Muscle of back (tissue), 13 donors: ENCODE data around the gene OR2T33. TPM values are rescaled to one million over a fixed set of nuclear protein-coding genes. Genes with fewer than 3 reads are reported as not detected.
"Not testable (repeated sequence)": the region's sequence is repeated elsewhere in the genome, so short reads cannot be mapped to it uniquely, and the experiment has no call there.

Experiments
- DNase-seq, 3 donors: peaks; one replicate each; pipeline versions ENCODE4 v3.0.0 to v3.0.0-alpha.2; 2013
- long read RNA-seq, 9 donors: transcript quantifications; one replicate each; lab custom pipeline, GENCODE V29; 2026
- polyA plus RNA-seq, 10 donors: library from polyadenylated mRNA; unstranded; fragments of 120-200 nt; gene quantifications; one replicate each; pipeline ENCODE4 v1.2.1, GENCODE V29; 2013; ENCODE audit not compliant: insufficient read length in 10 of 10

OR2T33 gene
- not detected for polyA plus RNA-seq
- long read RNA-seq, donor 1 = 0 reads
- long read RNA-seq, donor 2 = 0 reads
- long read RNA-seq, donor 3 = 0 reads
- long read RNA-seq, donor 4 = 0 reads
- long read RNA-seq, donor 5 = 0 reads
- long read RNA-seq, donor 6 = 0 reads
- long read RNA-seq, donor 7 = 0 reads
- long read RNA-seq, donor 8 = 0 reads
- long read RNA-seq, donor 9 = 0 reads

- no peak for DNase-seq
These were observed at the start of gene OR2T33 for GRCh38 chr1:248277876-248278275. OR2T33 (minus strand) TSS chr1:248277976; CDS start chr1:248273814, 4,162 bp downstream.

DNA sequence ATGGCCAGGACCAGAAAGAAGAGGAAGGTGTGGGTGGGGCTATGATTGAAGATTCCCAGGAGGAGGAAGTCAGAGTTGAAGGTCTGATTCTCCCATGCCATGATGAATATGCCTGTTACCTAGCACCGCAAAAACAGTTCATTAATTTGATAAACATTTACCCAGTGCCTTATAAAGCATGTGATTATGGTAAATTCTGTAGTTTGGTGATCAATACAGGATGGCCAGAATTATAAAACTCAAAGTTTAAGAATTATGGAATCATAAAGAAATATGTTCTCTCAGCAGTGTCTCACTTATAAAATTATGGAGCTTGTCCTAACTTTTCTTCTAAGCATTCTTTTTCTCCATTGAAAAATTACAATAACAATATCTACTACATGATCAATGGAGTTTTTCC lies 46.7 kb upstream of the OR2T33 start, which contains the start of gene OR2M7:
Gene OR2M7, minus strand, starts transcription at position 101 of the 400 bp plus-strand sequence. Its CDS starts 0 bp downstream, at position 101.
- no peak for DNase-seq

DNA sequence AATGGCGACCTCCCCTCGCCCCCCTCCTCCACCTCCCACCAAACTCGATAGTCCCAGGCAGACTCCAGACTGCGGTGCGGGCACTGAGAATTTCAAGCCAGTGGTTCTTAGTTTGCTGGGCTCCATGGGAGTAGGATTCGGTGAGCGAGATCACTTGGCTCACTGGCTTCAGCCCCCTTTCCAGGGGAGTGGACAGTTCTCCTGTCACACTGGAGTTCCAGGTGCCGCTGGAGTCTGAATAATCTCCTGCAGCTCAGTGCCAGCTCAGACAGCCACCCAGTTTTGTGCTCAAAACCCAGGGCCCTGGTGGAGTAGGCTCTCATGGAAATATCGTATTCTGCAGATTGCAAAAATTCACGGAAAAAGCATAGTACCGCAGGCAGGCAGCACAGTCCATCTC lies 39.0 kb upstream of the OR2T33 start:
- no peak for DNase-seq

DNA sequence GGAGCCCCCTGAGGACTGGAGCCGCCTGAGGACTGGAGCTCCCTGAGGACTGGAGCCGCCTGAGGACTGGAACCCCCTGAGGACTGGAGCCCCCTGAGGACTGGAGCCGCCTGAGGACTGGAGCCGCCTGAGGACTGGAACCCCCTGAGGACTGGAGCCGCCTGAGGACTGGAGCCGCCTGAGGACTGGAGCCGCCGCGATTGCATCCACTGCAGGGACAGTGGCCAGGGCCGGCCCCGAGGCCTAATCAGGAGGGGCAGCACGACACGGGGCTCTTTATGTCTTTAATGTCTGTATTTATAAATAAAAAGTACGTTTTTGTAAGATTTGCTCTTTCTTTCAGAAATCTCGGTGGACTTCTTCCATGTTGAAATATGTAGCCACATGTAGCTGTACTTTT lies 29.0 kb upstream of the OR2T33 start:
- not testable (repeated sequence) for DNase-seq

- DNase-seq = no peak
These were observed 28.3 kb upstream of the OR2T33 start for GRCh38 chr1:248306103-248306502.

- DNase-seq = not testable (repeated sequence)
These were observed 27.9 kb upstream of the OR2T33 start for GRCh38 chr1:248305672-248306071.

- DNase-seq = no peak
These were observed 25.5 kb upstream of the OR2T33 start, which contains the start of gene OR2T12 for GRCh38 chr1:248303324-248303723. OR2T12 (minus strand) TSS chr1:248303424; CDS start chr1:248295578, 7,846 bp downstream.

DNA sequence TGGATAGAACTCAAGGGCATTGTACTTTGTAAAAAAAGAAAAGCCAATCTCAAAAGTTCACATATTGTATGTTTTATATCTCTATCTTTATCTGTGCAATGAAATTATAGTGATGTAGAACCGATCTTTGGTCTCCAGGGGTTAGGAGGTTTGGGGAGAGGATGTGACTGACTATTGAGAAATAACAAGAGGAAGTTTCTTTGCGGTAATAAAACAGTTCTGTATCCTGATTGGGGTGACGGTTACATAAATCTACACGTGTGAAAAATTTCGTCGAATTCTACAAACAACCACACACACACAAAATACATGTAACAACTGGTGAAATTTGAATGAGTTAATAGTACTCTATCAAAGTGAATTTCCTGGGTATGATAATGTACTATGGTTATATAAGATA lies 10.6 kb upstream of the OR2T33 start:
- DNase-seq = no peak

GRCh38 chr1:248273225-248273624 lies 4.6 kb downstream of the OR2T33 start:
- not testable (repeated sequence) for DNase-seq

GRCh38 chr1:248268178-248268577 lies 9.6 kb downstream of the OR2T33 start:
- DNase-seq = no peak

- not testable (repeated sequence) for DNase-seq
These were observed 18.5 kb downstream of the OR2T33 start for GRCh38 chr1:248259309-248259708.

- no peak for DNase-seq
These were observed 34.6 kb downstream of the OR2T33 start for GRCh38 chr1:248243204-248243603.

DNA sequence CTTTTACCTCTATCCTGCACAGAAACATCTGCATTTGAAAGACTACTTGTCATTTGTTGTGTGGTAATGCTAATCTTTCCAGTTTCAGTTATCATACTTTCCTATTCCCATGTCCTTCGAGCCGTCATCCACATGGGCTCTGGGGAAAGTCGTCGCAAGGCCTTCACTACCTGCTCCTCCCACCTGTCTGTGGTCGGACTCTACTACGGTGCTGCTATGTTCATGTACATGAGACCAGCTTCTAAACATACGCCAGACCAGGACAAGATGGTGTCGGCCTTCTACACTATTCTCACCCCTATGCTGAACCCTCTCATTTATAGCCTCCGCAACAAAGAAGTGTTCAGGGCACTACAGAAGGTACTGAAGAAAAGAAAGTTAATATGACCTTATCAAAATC lies 38.3 kb downstream of the OR2T33 start:
- no peak for DNase-seq

GRCh38 chr1:248231117-248231516 lies 46.7 kb downstream of the OR2T33 start, which contains the start of gene OR2M4:
OR2M4 (plus strand) TSS chr1:248231417; CDS start chr1:248238929, 7,512 bp downstream.
- DNase-seq = no peak

DNA sequence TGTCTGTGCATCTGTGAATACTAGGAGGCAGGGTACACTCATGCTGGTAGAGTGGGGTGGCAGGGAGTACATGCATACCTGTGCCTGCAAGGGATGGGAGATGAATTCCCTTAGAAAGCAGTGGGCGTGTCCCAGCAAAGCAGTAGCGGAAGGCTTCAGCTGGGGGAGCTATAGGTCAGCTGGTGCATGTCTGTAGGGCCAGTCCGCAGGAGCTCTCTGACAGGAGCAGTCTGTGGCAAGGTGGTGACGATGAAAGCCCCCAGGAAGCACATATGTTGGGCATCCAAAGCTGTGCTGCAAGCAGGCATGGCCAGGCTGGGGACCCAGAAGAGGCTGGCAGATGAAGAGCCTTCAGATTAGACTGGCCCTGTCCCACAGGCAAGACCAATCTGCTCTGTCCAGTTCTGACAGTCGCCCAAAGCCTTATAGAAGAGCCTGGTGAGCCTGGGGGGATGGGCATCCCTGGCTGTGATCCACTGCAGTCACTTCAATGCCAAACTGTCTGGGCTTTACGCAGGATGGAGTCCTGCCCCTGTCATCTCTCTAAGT lies 48.3 kb downstream of the OR2T33 start:
- no peak for DNase-seq

DNA sequence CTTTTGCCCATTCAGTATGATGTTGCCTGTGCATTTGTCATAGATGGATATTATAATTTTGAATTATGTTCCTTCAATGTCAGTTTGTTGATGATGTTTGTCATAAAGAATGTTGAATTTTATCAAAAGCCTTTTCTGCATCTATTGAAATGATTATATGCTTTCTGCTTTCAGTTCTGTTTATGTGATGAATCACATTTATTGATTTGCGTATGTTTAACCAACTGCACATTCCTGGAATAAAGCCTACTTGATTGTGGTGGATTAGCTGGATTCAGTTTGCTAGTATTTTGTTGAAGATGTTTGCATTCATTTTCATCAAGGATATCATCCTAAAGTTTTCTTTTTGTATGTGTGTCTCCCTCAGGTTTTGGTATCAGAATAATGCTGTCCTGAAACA lies 52.2 kb downstream of the OR2T33 start:
- no peak for DNase-seq

Other genes with a start within 250 kb of the OR2T33 start
- under 1 TPM in 3 of 10 donors, not detected in 7; 0.04 to 0.08 (median 0.06) TPM for gene OR2L2, start 247.9 kb downstream of the OR2T33 start, polyA plus RNA-seq
- not detected for gene OR2L3, start 231.1 kb downstream of the OR2T33 start, polyA plus RNA-seq
- gene OR2L13, start 182.8 kb downstream of the OR2T33 start, polyA plus RNA-seq = under 1 TPM in 1 of 10 donors, not detected in 9; 0.05 TPM
- gene OR2M5, start 132.8 kb downstream of the OR2T33 start, polyA plus RNA-seq = not detected
- gene OR2M2, start 103.2 kb downstream of the OR2T33 start, polyA plus RNA-seq = not detected
- gene OR2M3, start 80.7 kb downstream of the OR2T33 start, polyA plus RNA-seq = under 1 TPM in 4 of 10 donors, not detected in 6; 0.01 to 0.03 (median 0.01) TPM
- under 1 TPM in 4 of 10 donors, not detected in 6; 0.01 to 0.04 (median 0.03) TPM for gene OR2M4, start 46.6 kb downstream of the OR2T33 start, polyA plus RNA-seq
- gene OR2T12, start 25.4 kb upstream of the OR2T33 start, polyA plus RNA-seq = under 1 TPM in 2 of 10 donors, not detected in 8; 0.03 to 0.16 TPM
- not detected for gene OR2M7, start 46.6 kb upstream of the OR2T33 start, polyA plus RNA-seq
- gene OR14C36, start 70.8 kb upstream of the OR2T33 start, polyA plus RNA-seq = not detected
- gene OR2T4, start 83.7 kb upstream of the OR2T33 start, polyA plus RNA-seq = not detected
- gene OR2T6, start 97.8 kb upstream of the OR2T33 start, polyA plus RNA-seq = not detected
- not detected for gene OR2T1, start 125.1 kb upstream of the OR2T33 start, polyA plus RNA-seq
- gene OR2T2, start 167.7 kb upstream of the OR2T33 start, polyA plus RNA-seq = not detected
- gene OR2T3, start 195.4 kb upstream of the OR2T33 start, polyA plus RNA-seq = not detected
- not detected for gene OR2T5, start 210.6 kb upstream of the OR2T33 start, polyA plus RNA-seq
- not detected for gene OR2G6, start 230.1 kb upstream of the OR2T33 start, polyA plus RNA-seq